Kidney tubule cell (primary cell): ENCODE results near the gene NOBOX.
"Not testable (repeated sequence)": the region's sequence is repeated elsewhere in the genome, so short reads cannot be mapped to it uniquely, and the experiment has no call there.

Experiments used
- DNase-seq: peaks from one replicate; pipeline ENCODE4 v3.0.0-alpha.2; 2018; ENCODE audit warnings: low spot score

Gene NOBOX

GRCh38 chr7:144391823-144392255, 11.7 kb downstream of the NOBOX start:
- peak; percentile 66 for DNase-seq

- DNase-seq, result no peak
Observed at GRCh38 chr7:144391014-144391413, 12.5 kb downstream of the NOBOX start.

- no peak for DNase-seq
Observed at GRCh38 chr7:144390481-144390880, 13.0 kb downstream of the NOBOX start.

- DNase-seq, result no peak
Observed at GRCh38 chr7:144388950-144389349, 14.5 kb downstream of the NOBOX start.

- DNase-seq, result peak; percentile 45
Observed at GRCh38 chr7:144386741-144387140, 16.8 kb downstream of the NOBOX start.

GRCh38 chr7:144384555-144385245, 18.8 kb downstream of the NOBOX start:
- DNase-seq, result peak; percentile 90

GRCh38 chr7:144384071-144384470, 19.4 kb downstream of the NOBOX start:
- DNase-seq, result peak; percentile 94

- DNase-seq, result no peak
Observed at GRCh38 chr7:144379776-144380384, 23.6 kb downstream of the NOBOX start.

GRCh38 chr7:144378651-144379050, 24.8 kb downstream of the NOBOX start:
- peak; percentile 20 for DNase-seq

GRCh38 chr7:144369221-144369620, 34.3 kb downstream of the NOBOX start:
- DNase-seq, result not testable (repeated sequence)

- DNase-seq, result not testable (repeated sequence)
Observed at GRCh38 chr7:144367250-144367649, 36.2 kb downstream of the NOBOX start.

GRCh38 chr7:144365523-144365922, 38.0 kb downstream of the NOBOX start:
- not testable (repeated sequence) for DNase-seq

GRCh38 chr7:144362061-144362460, 41.4 kb downstream of the NOBOX start:
- not testable (repeated sequence) for DNase-seq

GRCh38 chr7:144356860-144357259, 46.6 kb downstream of the NOBOX start:
- DNase-seq, result not testable (repeated sequence)

- not testable (repeated sequence) for DNase-seq
Observed at GRCh38 chr7:144356185-144356584, 47.3 kb downstream of the NOBOX start.

GRCh38 chr7:144355176-144355822, 48.2 kb downstream of the NOBOX start, which contains the start of gene ARHGEF5:
ARHGEF5 (plus strand) TSS chr7:144355402; CDS start chr7:144362670, 7,268 bp downstream.
- DNase-seq, result not testable (repeated sequence)

- DNase-seq, result not testable (repeated sequence)
Observed at GRCh38 chr7:144351667-144352066, 51.8 kb downstream of the NOBOX start.

- not testable (repeated sequence) for DNase-seq
Observed at GRCh38 chr7:144348625-144349024, 54.9 kb downstream of the NOBOX start.
